Liver (tissue), 3 donors: ENCODE measurements around the gene DDN.

ENCODE experiments used
- EGR1 ChIP-seq, 2 donors: IDR thresholded peaks; 2 replicates each; pipeline ENCODE4 v1.6.1; 2016 to 2018; ENCODE audit warnings: antibody characterized with exemption in 2 of 2, low read depth in 2 of 2
- GABPA ChIP-seq, 2 donors: IDR thresholded peaks in 1 of 2; conservative IDR thresholded peaks in 1 of 2; 2 replicates each; pipeline ENCODE4 v1.6.1; 2016; ENCODE audit warnings: antibody characterized with exemption in 2 of 2, mild to moderate bottlenecking in 1 of 2, moderate library complexity in 1 of 2
- JUND ChIP-seq, 2 donors: IDR thresholded peaks; 2 replicates each; pipeline ENCODE4 v1.6.1; 2016; ENCODE audit warnings: antibody characterized with exemption in 2 of 2
- SP1 ChIP-seq: IDR thresholded peaks from 2 replicates; pipeline ENCODE4 v1.6.1; 2018; ENCODE audit warnings: antibody characterized with exemption, mild to moderate bottlenecking
- TAF1 ChIP-seq: conservative IDR thresholded peaks from 2 replicates; pipeline ENCODE4 v1.6.1; 2016; ENCODE audit warnings: antibody characterized with exemption, mild to moderate bottlenecking
- YY1 ChIP-seq: IDR thresholded peaks from 2 replicates; pipeline ENCODE4 v1.6.1; 2016; ENCODE audit warnings: antibody characterized with exemption, mild to moderate bottlenecking
- TF ChIP-seq, protein P1 (sequence below): fragments of 150-350 bp; IDR thresholded peaks from 2 replicates; pipeline ENCODE4 v1.5.1; 2017; ENCODE audit warnings: improper control_type of control experiment, low read depth, low read length; ENCODE audit not compliant: missing input control
- TF ChIP-seq, protein P2 (sequence below): IDR thresholded peaks from 2 replicates; pipeline ENCODE4 v1.6.1; 2016; ENCODE audit warnings: antibody characterized with exemption, mild to moderate bottlenecking
- TF ChIP-seq, protein P3 (sequence below): IDR thresholded peaks from 2 replicates; pipeline ENCODE4 v1.6.1; 2016; ENCODE audit warnings: antibody characterized with exemption
- donor health status: healthy.
- donor health status: healthy.

DNA sequence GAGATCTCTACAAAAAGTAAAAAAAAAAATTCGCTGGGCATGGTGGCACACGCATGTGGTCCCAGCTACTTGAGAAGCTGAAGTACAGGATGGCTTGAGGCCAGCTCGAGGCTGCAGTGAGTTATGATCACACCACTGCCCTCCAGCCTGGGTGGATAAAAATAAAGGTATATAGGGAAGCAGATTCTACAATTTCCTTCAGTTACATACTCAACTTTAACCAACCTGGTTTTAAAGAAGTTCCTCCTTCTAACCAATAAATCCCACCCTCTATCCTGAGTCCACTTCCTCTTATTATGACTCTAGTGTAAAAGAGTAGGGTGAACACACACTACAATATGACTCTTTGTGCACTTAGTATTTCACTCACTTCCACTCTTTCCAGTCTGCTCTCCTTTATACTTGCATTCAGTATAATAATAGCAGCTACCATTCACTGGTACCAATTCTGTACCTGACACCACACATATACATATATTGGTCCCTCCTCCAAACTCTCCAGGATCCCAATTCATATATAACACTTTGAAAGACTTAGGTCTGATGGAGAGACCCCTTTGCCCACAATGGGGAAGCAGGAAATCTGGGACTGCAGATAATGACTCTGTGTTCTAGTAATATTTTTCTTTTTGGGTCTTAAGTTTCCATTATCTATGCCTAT, 44.2 kb downstream of the DDN start:
- TF ChIP-seq, protein P1, sequence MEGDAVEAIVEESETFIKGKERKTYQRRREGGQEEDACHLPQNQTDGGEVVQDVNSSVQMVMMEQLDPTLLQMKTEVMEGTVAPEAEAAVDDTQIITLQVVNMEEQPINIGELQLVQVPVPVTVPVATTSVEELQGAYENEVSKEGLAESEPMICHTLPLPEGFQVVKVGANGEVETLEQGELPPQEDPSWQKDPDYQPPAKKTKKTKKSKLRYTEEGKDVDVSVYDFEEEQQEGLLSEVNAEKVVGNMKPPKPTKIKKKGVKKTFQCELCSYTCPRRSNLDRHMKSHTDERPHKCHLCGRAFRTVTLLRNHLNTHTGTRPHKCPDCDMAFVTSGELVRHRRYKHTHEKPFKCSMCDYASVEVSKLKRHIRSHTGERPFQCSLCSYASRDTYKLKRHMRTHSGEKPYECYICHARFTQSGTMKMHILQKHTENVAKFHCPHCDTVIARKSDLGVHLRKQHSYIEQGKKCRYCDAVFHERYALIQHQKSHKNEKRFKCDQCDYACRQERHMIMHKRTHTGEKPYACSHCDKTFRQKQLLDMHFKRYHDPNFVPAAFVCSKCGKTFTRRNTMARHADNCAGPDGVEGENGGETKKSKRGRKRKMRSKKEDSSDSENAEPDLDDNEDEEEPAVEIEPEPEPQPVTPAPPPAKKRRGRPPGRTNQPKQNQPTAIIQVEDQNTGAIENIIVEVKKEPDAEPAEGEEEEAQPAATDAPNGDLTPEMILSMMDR: no peak
- no peak for TF ChIP-seq JUND (IDR thresholded peaks at IDR 0.05)
- TF ChIP-seq, protein P2, sequence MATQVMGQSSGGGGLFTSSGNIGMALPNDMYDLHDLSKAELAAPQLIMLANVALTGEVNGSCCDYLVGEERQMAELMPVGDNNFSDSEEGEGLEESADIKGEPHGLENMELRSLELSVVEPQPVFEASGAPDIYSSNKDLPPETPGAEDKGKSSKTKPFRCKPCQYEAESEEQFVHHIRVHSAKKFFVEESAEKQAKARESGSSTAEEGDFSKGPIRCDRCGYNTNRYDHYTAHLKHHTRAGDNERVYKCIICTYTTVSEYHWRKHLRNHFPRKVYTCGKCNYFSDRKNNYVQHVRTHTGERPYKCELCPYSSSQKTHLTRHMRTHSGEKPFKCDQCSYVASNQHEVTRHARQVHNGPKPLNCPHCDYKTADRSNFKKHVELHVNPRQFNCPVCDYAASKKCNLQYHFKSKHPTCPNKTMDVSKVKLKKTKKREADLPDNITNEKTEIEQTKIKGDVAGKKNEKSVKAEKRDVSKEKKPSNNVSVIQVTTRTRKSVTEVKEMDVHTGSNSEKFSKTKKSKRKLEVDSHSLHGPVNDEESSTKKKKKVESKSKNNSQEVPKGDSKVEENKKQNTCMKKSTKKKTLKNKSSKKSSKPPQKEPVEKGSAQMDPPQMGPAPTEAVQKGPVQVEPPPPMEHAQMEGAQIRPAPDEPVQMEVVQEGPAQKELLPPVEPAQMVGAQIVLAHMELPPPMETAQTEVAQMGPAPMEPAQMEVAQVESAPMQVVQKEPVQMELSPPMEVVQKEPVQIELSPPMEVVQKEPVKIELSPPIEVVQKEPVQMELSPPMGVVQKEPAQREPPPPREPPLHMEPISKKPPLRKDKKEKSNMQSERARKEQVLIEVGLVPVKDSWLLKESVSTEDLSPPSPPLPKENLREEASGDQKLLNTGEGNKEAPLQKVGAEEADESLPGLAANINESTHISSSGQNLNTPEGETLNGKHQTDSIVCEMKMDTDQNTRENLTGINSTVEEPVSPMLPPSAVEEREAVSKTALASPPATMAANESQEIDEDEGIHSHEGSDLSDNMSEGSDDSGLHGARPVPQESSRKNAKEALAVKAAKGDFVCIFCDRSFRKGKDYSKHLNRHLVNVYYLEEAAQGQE: no peak
- TF ChIP-seq, protein P3, sequence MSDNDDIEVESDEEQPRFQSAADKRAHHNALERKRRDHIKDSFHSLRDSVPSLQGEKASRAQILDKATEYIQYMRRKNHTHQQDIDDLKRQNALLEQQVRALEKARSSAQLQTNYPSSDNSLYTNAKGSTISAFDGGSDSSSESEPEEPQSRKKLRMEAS: no peak
- no peak for TF ChIP-seq YY1
- no peak for TF ChIP-seq TAF1
- no peak for TF ChIP-seq GABPA (IDR thresholded peaks at IDR 0.05 in 1 of 2, conservative IDR thresholded peaks at IDR 0.05 in 1 of 2)
- no peak for TF ChIP-seq EGR1 (IDR thresholded peaks at IDR 0.05; ENCODE audit: low read depth in 2 of 2)
- TF ChIP-seq SP1: no peak
